Activated CD8-positive, alpha-beta memory T cell treated with anti-CD3 and anti-CD28 coated beads, Interleukin-2, amount 10 ng/mL, durations not matched to agents 7 days and 5 days (primary cell): ENCODE measurements around the gene SLC35D1. TPM values are rescaled to one million over a fixed set of nuclear protein-coding genes. Genes with fewer than 3 reads are reported as not detected.
"Not testable (repeated sequence)": the region's sequence is repeated elsewhere in the genome, so short reads cannot be mapped to it uniquely, and the experiment has no call there.

Source experiments
- ATAC-seq: fragments of 150-1000 bp; cut with Tn5 transposase; one replicate; pipeline ENCODE4 v1.10.0; 2021; ENCODE audit warnings: moderate library complexity
- CTCF ChIA-PET: fragments of 350-600 bp; sonication (Branson Sonifier 250); formaldehyde crosslinking; loops from one replicate; lab custom pipeline; 2021; ENCODE audit warnings: antibody characterized with exemption; lab: Charles Lee
- DNase-seq: peaks from one replicate; pipeline ENCODE4 v3.0.0-alpha.2; 2020
- H3K27ac Mint-ChIP-seq: one replicate; pipeline ENCODE4 v1.8.0; 2021; ENCODE audit warnings: mild to moderate bottlenecking, mixed read lengths
- H3K27me3 Mint-ChIP-seq: one replicate; pipeline ENCODE4 v1.8.0; 2021; ENCODE audit warnings: mixed read lengths
- H3K36me3 Mint-ChIP-seq: one replicate; pipeline ENCODE4 v1.8.0; 2021; ENCODE audit warnings: mild to moderate bottlenecking, mixed read lengths
- H3K4me1 Mint-ChIP-seq: one replicate; pipeline ENCODE4 v1.8.0; 2021; ENCODE audit warnings: mixed read lengths
- H3K4me3 Mint-ChIP-seq: one replicate; pipeline ENCODE4 v1.8.0; 2021; ENCODE audit warnings: mild to moderate bottlenecking, moderate library complexity, mixed read lengths
- H3K9me3 Mint-ChIP-seq: one replicate; pipeline ENCODE4 v1.8.0; 2022; ENCODE audit warnings: low read depth, mixed read lengths
- total RNA-seq, 2 experiments: library from RNA; stranded (reverse); gene quantifications; one replicate each; pipeline ENCODE4 v1.2.3, GENCODE V29; 2021

SLC35D1 gene
- total RNA-seq, 2 experiments from 2014 or later, result 9.1 to 15.2 TPM

GRCh38 chr1:66966188-66966873, 87.6 kb downstream of the SLC35D1 start:
- not testable (repeated sequence) for H3K9me3 Mint-ChIP-seq, H3K27ac Mint-ChIP-seq

GRCh38 chr1:66957938-66958337, 96.0 kb downstream of the SLC35D1 start:
- peaks cover 65% of the 10 kb centered on the region for H3K36me3 Mint-ChIP-seq
- DNase-seq, result no peak
- peaks cover 15% of the 10 kb centered on the region for H3K4me1 Mint-ChIP-seq
- no peak overlapping the region for H3K4me3 Mint-ChIP-seq
- CTCF ChIA-PET, result no interaction called here
- no peaks in the 10 kb centered on the region for H3K27me3 Mint-ChIP-seq
- H3K9me3 Mint-ChIP-seq, result no peaks in the 10 kb centered on the region
- ATAC-seq, result no peak
- H3K27ac Mint-ChIP-seq, result no peak overlapping the region

More at GRCh38 chr1:66966188-66966873, 87.6 kb downstream of the SLC35D1 start:
- Mint-ChIP-seq H3K4me1 (peaks cover 17% of the 10 kb centered on the region), H3K36me3 (peaks cover 69% of the 10 kb centered on the region)
- H3K27me3 Mint-ChIP-seq, DNase-seq, H3K4me3 Mint-ChIP-seq, ATAC-seq: not testable (repeated sequence)
- CTCF ChIA-PET, result interaction anchor here (0.6 to 1.1 kb wide), 2 partner anchors 15 to 247 kb away, joined by 3 read pairs; no protein-coding TSS in a partner anchor

DNA sequence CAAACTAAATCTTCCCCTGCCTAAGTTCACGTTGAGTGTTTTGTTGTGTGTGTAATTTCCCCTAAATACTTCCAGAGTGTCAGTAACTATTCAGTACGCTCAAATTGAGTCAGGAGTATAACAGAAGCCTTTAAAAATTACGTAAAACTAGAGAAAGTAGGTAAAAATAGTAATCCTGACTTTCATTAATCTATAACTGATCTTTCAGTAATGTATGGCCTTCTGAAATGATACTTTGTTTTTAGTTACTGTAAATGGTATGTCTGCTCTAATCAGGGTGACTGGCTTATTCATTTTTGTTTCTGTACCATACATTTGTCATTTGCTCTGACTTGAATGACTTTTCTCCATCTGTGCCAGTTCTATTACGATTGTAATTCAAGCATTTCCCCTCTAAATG, 99.7 kb downstream of the SLC35D1 start:
- no peaks in the 10 kb centered on the region for H3K9me3 Mint-ChIP-seq
- ATAC-seq (no peak), DNase-seq (no peak)
- H3K27me3 Mint-ChIP-seq, result no peaks in the 10 kb centered on the region
- H3K4me1 Mint-ChIP-seq, result peaks cover 14% of the 10 kb centered on the region
- H3K36me3 Mint-ChIP-seq, result peaks cover 65% of the 10 kb centered on the region
- CTCF ChIA-PET, result no interaction called here
- peak overlapping the region; percentile 35 for H3K27ac Mint-ChIP-seq
- H3K4me3 Mint-ChIP-seq, result no peak overlapping the region

- CTCF ChIA-PET, result interaction anchor here (0.8 kb wide), 1 partner anchor 15 kb away, joined by 3 read pairs; no protein-coding TSS in a partner anchor
- ATAC-seq (no peak), DNase-seq (no peak)
- peaks cover 69% of the 10 kb centered on the region for H3K36me3 Mint-ChIP-seq
- H3K27me3 Mint-ChIP-seq, result no peaks in the 10 kb centered on the region
- H3K27ac Mint-ChIP-seq, result no peak overlapping the region
- H3K4me3 Mint-ChIP-seq, result no peak overlapping the region
- no peaks in the 10 kb centered on the region for H3K9me3 Mint-ChIP-seq
- peaks cover 18% of the 10 kb centered on the region for H3K4me1 Mint-ChIP-seq
Measured at GRCh38 chr1:66951513-66951912, 102.4 kb downstream of the SLC35D1 start.

Other genes with a start within 250 kb of the SLC35D1 start
- 1 to 10 TPM in 1 of 2 experiments, under 1 TPM in 1; 0.80 to 3.7 TPM for gene DNAI4, start 129.3 kb downstream of the SLC35D1 start, total RNA-seq
- gene MIER1, start 129.2 kb downstream of the SLC35D1 start, total RNA-seq, result 10 to 100 TPM; 51.3 to 51.5 TPM
- gene C1orf141, start 80.8 kb upstream of the SLC35D1 start, total RNA-seq, result not detected
- gene IL23R, start 112.3 kb upstream of the SLC35D1 start, total RNA-seq, result 1 to 10 TPM in 1 of 2 experiments, under 1 TPM in 1; 0.53 to 2.2 TPM